GM18519 (cell line): ENCODE data around the gene SLC6A20.
"Not testable (repeated sequence)": the region's sequence is repeated elsewhere in the genome, so short reads cannot be mapped to it uniquely, and the experiment has no call there.

Source experiments
- ATAC-seq: cut with Tn5 transposase; IDR thresholded peaks from one replicate; pipeline ENCODE4 v1.9.1; 2021; ENCODE audit warnings: mild to moderate bottlenecking, moderate library complexity; ENCODE audit not compliant: unreplicated experiment, low FRiP score

Gene SLC6A20

DNA sequence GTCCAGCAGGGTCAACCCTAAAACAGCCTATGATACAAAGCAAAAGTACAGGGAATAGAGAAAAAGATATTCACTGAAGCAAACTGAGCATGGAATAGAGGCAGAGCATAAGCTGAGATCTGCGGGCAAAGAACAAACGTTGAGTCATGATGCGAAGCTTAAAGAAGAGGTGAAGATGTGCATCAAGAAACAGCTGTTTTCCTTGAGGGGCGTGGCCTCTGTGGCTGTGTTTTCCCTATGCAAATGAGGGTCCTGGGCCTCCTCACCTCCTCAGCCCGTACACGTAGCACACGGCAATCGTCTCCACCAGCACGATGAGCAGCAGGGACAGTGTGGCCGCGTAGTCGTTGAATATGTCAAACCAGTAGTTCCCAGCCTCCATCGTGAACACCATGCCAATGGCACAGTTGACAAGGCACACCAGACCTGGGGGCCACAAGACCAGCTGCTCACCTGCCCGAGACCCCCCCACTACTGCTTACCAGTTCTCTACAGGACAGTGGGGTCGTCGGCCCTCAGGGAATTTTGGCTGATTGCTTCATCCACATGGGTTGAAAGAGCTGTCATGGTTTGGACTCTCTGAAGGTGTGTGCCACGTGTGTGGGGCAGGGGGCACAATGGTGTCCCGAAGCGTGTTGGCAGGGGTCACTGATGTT, 33.6 kb downstream of the SLC6A20 start:
- no peak for ATAC-seq

GRCh38 chr3:45761831-45762230, 34.5 kb downstream of the SLC6A20 start:
- ATAC-seq, result no peak

GRCh38 chr3:45760878-45761711, 35.2 kb downstream of the SLC6A20 start:
- no peak for ATAC-seq

- ATAC-seq, result no peak
These were observed 36.5 kb downstream of the SLC6A20 start for GRCh38 chr3:45759851-45760250.

DNA sequence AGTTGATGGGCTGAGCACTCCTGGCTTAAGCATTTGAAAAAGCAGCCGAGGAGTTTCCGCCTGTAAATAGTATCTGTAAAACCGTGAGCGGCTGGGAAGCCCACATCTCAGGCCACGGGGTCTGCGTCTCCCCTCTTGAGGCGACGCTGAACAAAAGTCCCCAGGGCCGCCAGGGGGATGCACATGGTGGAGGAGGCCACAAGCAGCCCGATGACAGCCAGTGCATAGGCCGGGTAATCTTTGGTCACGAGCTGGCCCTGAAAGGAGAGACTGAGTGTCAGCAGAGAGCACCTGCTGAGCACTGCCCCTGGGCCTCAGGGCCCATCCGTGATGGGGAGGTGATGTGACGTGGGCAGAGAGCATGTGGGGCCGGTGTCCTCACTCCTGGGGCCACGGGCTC, 37.5 kb downstream of the SLC6A20 start:
- no peak for ATAC-seq

GRCh38 chr3:45757141-45757540, 39.2 kb downstream of the SLC6A20 start:
- ATAC-seq, result not testable (repeated sequence)

DNA sequence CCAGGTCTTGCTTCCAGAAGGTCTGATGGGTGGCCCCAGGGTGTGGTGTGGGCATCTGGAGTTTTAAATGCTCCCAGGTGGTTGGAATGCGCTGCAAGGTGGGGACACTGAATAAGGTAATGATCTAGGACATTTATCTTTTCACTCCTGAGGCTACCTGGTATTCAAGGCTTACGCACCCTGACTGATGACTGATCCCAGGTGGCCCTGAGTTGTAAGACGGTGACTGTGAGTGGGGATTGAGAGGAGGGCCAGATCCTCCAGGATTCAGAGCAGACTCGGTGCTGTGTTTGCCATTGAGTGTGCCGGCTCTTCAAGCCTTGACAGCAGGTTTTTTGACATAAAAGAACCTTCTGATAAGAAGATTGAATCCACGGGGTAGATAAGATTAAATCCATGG, 40.3 kb downstream of the SLC6A20 start:
- ATAC-seq, result no peak

GRCh38 chr3:45754461-45754860, 41.9 kb downstream of the SLC6A20 start:
- ATAC-seq, result no peak

GRCh38 chr3:45753095-45753494, 43.2 kb downstream of the SLC6A20 start:
- ATAC-seq, result no peak

DNA sequence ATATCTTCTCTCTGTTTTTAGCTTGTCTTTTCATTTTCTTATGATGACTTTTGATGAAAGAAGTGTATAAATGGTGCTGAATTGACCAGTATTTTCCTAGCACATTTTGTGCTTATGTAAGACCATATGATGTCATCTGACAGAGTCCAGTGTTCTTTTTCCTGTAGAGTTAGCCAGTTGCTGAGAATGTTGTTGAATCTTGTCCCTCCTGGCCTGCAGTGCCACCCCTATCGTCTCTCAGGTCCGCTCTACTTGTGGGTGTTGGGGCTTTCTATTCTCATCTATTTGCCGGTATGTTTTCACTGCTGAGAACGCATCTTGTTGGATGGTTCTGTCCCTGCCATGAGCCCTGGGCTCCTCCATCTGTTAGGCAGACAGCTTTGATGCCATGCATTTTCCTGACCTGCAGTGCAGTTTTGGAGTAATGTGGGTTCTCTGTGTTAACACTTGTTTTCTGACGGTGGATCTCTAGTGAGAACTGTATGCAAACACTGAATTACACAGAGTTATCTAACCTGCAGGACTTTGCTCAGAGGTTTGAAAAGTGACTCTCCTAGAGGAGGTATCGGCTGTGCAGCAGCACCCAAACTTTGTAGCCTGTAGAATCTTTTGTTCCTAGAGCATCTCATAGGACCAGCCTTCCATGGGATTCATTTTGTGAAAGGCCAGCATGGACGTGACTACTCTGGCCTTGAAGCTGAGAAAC, 44.6 kb downstream of the SLC6A20 start:
- no peak for ATAC-seq

DNA sequence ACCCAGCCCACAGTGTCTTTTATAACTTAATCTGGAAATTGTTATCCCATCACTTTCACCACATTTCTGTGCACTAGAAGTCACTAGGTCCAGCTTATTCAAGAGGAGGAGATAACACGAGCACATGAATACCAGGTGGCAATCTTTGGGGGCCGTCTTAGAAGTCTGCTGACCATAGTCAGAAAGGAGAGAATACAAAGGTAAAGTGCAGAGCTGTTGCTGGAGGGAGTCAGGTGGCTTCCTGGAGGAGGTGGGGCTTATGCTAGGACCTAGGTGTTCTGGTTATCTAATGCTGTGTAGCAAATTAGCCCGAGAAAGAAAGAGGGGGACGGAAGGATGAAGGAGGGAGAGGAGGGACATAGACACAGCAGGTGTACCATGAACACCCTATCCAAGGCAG, 46.5 kb downstream of the SLC6A20 start:
- ATAC-seq, result no peak

DNA sequence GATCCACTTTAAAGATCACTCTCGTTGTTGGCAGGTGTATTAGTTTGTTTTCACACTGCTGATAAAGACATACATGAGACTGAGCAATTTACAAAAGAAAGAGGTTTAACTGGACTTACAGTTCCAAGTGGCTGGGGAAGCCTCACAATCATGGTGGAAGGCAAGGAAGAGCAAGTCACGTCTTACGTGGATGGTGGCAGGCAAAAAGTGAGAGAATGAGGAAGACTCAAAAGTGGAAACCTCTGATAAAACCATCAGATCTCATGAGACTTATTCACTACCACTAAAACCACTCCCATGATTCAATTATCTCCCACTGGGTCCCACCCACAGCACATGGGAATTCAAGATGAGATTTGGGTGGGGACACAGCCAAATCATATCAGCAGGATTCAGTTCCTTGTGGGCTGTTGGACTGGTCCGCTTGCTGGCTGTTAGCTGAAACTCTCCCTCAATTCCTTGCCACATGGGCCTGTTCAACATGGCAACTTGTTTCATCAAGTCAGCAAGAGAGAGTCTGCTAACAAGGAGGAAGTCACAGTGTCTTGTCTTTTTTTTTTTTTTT, 47.2 kb downstream of the SLC6A20 start:
- not testable (repeated sequence) for ATAC-seq

DNA sequence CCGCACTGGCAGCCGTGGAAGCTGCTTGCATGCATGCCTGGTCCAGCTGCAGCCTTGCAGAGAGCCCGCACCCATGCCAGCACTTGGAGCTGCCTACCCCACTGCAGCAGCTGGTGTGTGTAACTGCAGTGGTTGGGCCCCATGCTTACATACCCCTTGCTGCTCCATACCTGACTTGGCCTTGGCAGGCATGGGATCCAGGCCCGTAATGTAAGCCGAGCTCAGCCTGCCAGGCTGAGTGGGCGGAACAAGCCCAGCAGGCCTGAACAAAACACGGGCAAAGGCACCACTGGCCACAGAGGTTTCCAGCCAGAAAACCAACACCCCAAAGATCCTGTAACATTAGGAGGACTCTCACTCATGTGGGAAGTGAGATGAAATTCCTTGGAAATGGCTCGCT, 48.3 kb downstream of the SLC6A20 start:
- no peak for ATAC-seq

- no peak for ATAC-seq
These were observed 49.3 kb downstream of the SLC6A20 start for GRCh38 chr3:45746777-45747622.

DNA sequence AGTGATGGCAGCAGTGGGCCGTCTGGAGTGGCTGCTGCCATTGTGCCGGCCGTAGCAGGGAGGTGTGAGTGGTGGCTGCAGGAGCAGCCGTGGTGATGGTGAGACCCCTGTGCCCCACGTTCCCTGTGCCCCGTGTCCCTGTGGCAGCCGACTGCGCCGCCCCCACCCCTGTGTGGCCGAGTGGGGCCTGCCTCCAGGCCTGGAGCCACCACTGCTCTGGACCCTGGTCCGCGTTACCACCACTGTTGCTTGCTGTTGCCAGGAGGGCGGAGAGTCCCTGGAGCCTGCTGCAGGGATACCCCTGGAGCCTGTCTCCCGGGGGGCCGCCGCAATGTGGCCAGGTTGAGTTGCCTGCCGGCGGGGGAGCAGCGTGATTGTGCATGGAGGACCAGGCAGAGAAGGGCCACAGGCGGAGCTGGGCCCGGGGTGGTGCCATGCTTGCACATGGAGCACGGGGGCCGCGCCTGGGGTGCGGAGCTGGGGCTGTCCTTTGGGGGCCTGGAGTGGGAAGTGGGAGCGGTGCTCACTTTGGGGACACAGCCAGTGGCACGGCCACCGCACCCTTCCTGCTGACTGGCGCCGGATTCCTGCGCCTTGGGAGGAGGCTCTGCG, 50.1 kb downstream of the SLC6A20 start:
- no peak for ATAC-seq

DNA sequence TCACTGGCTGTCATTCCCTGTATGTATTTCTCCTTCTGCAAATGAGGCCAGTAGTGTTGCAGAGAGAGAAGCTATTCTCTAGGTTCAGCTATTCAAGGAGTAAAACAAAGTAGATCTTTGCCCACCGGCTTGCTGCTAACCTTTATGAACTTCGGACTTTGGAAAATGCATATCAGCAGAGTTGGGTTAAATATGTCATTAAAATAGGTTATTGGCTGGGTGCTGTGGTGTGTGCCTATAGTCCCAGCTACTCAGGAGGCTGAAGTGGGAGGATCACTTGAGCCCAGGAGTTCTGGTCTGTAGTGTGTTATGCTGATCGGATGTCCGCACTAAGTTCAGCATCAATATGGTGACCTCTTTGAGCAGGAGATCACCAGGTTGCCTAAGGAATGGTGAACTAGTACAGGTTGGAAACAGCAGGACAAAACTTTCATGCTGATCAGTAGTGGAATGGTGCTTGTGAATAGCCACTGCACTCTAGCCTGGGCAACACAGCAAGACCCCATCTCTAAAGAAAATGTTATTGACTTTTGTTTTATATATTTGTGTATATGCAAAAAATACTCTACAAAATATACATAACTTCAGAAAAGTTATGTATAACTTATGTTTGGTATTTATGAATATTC, 53.8 kb downstream of the SLC6A20 start:
- ATAC-seq, result no peak

- no peak for ATAC-seq
These were observed 54.4 kb downstream of the SLC6A20 start for GRCh38 chr3:45741742-45742460.

DNA sequence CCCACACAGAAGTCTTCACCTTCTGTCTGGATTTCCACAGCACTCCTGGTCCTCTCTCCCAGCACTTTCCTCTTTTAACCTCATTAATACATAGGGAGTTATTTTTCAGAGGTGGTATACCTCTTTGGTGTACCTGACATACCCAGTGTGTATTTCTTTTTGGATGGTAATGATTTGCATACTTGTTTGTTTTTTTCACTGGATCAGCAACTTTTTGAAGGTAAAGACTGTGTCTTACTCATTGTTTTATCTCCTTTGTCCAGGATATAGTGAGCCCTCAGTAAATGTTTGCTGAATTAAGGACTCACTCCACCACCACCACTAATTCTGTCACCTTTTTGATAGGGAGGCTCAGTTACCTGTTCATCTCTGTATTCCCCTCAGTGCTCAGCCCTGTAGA, 55.1 kb downstream of the SLC6A20 start:
- ATAC-seq, result no peak

DNA sequence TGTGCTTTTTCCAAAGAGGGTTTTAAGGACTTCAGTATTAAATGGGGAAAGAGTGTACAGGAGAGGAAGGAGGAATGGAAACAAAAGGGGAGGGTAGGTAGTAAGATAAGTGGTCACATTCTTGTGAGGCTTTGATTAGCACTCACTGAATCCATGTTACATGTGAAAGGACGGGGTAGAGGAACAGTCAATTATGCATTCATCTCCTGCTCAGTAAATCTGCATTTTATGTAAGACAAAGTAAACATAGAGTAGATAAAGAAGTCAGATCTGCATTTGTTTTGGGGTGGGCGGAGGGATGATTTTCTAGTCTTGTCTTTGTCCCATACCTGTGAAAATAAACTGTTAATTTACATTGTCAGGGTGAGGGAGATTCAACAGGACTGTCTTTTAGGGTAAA, 56.3 kb downstream of the SLC6A20 start:
- no peak for ATAC-seq
